HEK293 (cell line): ENCODE measurements around the gene EIF4G3.
"Not testable (repeated sequence)": the region's sequence is repeated elsewhere in the genome, so short reads cannot be mapped to it uniquely, and the experiment has no call there.

ENCODE experiments used
- CTCF ChIA-PET: fragments of 350-600 bp; formaldehyde crosslinking; extraction: SDS; loops from one replicate; lab custom pipeline; 2021; ENCODE audit warnings: antibody characterized with exemption; lab: Yijun Ruan, JAX
- POLR2A ChIA-PET: fragments of 300-600 bp; formaldehyde crosslinking; extraction: SDS; loops from one replicate; lab custom pipeline; 2020; ENCODE audit warnings: antibody characterized with exemption, inconsistent platforms; lab: Yijun Ruan, JAX
- H3K27ac ChIP-seq: fragments of 200-500 bp; sonication (Bioruptor generic); 2 replicates; pipeline ENCODE4 v1.5.1; 2014; ENCODE audit warnings: low read depth, low read length, control low read depth, inconsistent platforms; ENCODE audit errors: extremely low read depth
- H3K36me3 ChIP-seq, 2 experiments: fragments of 200-500 bp in 1 of 2; sonication (Bioruptor generic) in 1 of 2; 1 replicate in 1 of 2; 2 replicates in 1 of 2; pipeline ENCODE4 v1.5.1; 2014 to 2017; ENCODE audit warnings: inconsistent platforms in 2 of 2, low read length in 2 of 2; ENCODE audit not compliant: control insufficient read depth in 2 of 2, insufficient read depth in 1 of 2
- H3K4me1 ChIP-seq: fragments of 200-500 bp; sonication (Bioruptor generic); 2 replicates; pipeline ENCODE4 v1.5.1; 2014; ENCODE audit warnings: mild to moderate bottlenecking, low read length, inconsistent platforms; ENCODE audit not compliant: control insufficient read depth, insufficient read depth
- H3K4me3 ChIP-seq: 2 replicates; pipeline ENCODE4 v1.5.1; 2011; ENCODE audit warnings: low read depth, mild to moderate bottlenecking, control low read depth, low read length, moderate library complexity
- H3K9me3 ChIP-seq: fragments of 200-500 bp; sonication (Bioruptor generic); 2 replicates; pipeline ENCODE4 v1.5.1; 2014; ENCODE audit warnings: low read depth, low read length, inconsistent platforms; ENCODE audit not compliant: control insufficient read depth, insufficient read depth
- BCL11A ChIP-seq: fragments of 450-650 bp; formaldehyde crosslinking; IDR thresholded peaks from 2 replicates; pipeline ENCODE4 v1.5.1; 2016; ENCODE audit warnings: low read depth, missing biosample characterization, missing genetic modification characterization
- EGR2 ChIP-seq: fragments of 450-650 bp; formaldehyde crosslinking; IDR thresholded peaks from 2 replicates; pipeline ENCODE4 v1.5.1; 2016; ENCODE audit warnings: low read depth, missing biosample characterization, missing genetic modification characterization
- GFI1B ChIP-seq: fragments of 450-650 bp; formaldehyde crosslinking; IDR thresholded peaks from 2 replicates; pipeline ENCODE4 v1.5.1; 2016; ENCODE audit warnings: missing biosample characterization, missing genetic modification characterization
- MEIS1 ChIP-seq: sonication (generic); formaldehyde crosslinking; IDR thresholded peaks from 2 replicates; pipeline ENCODE4 v1.8.1; 2022; ENCODE audit warnings: missing genetic modification reagents, mild to moderate bottlenecking, borderline replicate concordance
- MYNN ChIP-seq: fragments of 450-650 bp; formaldehyde crosslinking; IDR thresholded peaks from 2 replicates; pipeline ENCODE4 v1.5.1; 2016; ENCODE audit warnings: missing biosample characterization, missing genetic modification characterization, borderline replicate concordance
- PRDM1 ChIP-seq: fragments of 450-650 bp; formaldehyde crosslinking; IDR thresholded peaks from 2 replicates; pipeline ENCODE4; 2016; ENCODE audit warnings: missing biosample characterization, missing genetic modification characterization
- TRIM28 ChIP-seq: IDR thresholded peaks from 2 replicates; pipeline ENCODE4 v1.6.1; 2011; ENCODE audit warnings: low read length, control low read depth, borderline replicate concordance
- ZBTB1 ChIP-seq: fragments of 450-650 bp; formaldehyde crosslinking; IDR thresholded peaks from 2 replicates; pipeline ENCODE4 v1.5.1; 2016; ENCODE audit warnings: missing biosample characterization, missing genetic modification characterization
- ZIC2 ChIP-seq: fragments of 450-650 bp; formaldehyde crosslinking; IDR thresholded peaks from 2 replicates; pipeline ENCODE4 v1.5.1; 2016; ENCODE audit warnings: missing biosample characterization, missing genetic modification characterization
- ZNF157 ChIP-seq: fragments of 450-650 bp; formaldehyde crosslinking; IDR thresholded peaks from 2 replicates; pipeline ENCODE4 v1.5.1; 2016; ENCODE audit warnings: missing biosample characterization, missing genetic modification characterization
- ZNF184 ChIP-seq: fragments of 450-650 bp; IDR thresholded peaks from 2 replicates; pipeline ENCODE4 v1.5.1; 2018; ENCODE audit warnings: missing biosample characterization, mild to moderate bottlenecking, missing genetic modification characterization
- ZNF350 ChIP-seq: fragments of 450-650 bp; formaldehyde crosslinking; IDR thresholded peaks from 2 replicates; pipeline ENCODE4 v1.5.0; 2017; ENCODE audit warnings: missing biosample characterization, mild to moderate bottlenecking, missing genetic modification characterization
- ZNF394 ChIP-seq: fragments of 450-650 bp; formaldehyde crosslinking; IDR thresholded peaks from 2 replicates; pipeline ENCODE4 v1.5.1; 2016; ENCODE audit warnings: missing biosample characterization, missing genetic modification characterization, mild to moderate bottlenecking, moderate library complexity, borderline replicate concordance
- ZNF416 ChIP-seq: fragments of 450-650 bp; formaldehyde crosslinking; IDR thresholded peaks from 2 replicates; pipeline ENCODE4 v1.5.1; 2016; ENCODE audit warnings: missing biosample characterization, missing genetic modification characterization
- ZNF585B ChIP-seq: fragments of 450-650 bp; formaldehyde crosslinking; IDR thresholded peaks from 2 replicates; pipeline ENCODE4 v1.5.1; 2016; ENCODE audit warnings: missing biosample characterization, missing genetic modification characterization
- ZNF654 ChIP-seq: fragments of 450-650 bp; formaldehyde crosslinking; IDR thresholded peaks from 2 replicates; pipeline ENCODE4 v1.5.1; 2016; ENCODE audit warnings: low read depth, missing biosample characterization, missing genetic modification characterization
- ZNF707 ChIP-seq: fragments of 450-650 bp; formaldehyde crosslinking; IDR thresholded peaks from 2 replicates; pipeline ENCODE4 v1.5.1; 2016; ENCODE audit warnings: missing biosample characterization, missing genetic modification characterization
- TF ChIP-seq, protein P1 (sequence below): fragments of 450-650 bp; formaldehyde crosslinking; IDR thresholded peaks from 2 replicates; pipeline ENCODE4 v1.5.1; 2016; ENCODE audit warnings: missing biosample characterization, missing genetic modification characterization
- TF ChIP-seq, protein P2 (sequence below): sonication (generic); formaldehyde crosslinking; IDR thresholded peaks from 2 replicates; pipeline ENCODE4 v1.8.1; 2022; ENCODE audit warnings: mild to moderate bottlenecking, moderate library complexity, missing genetic modification reagents
- TF ChIP-seq, protein P3 (sequence below): IDR thresholded peaks from 2 replicates; pipeline ENCODE4 v1.6.1; 2011; ENCODE audit warnings: mild to moderate bottlenecking, low read depth, low read length, borderline replicate concordance
- TF ChIP-seq, protein P4 (sequence below): fragments of 450-650 bp; formaldehyde crosslinking; IDR thresholded peaks from 2 replicates; pipeline ENCODE4 v1.5.1; 2016; ENCODE audit warnings: missing biosample characterization, missing genetic modification characterization

EIF4G3 gene

DNA sequence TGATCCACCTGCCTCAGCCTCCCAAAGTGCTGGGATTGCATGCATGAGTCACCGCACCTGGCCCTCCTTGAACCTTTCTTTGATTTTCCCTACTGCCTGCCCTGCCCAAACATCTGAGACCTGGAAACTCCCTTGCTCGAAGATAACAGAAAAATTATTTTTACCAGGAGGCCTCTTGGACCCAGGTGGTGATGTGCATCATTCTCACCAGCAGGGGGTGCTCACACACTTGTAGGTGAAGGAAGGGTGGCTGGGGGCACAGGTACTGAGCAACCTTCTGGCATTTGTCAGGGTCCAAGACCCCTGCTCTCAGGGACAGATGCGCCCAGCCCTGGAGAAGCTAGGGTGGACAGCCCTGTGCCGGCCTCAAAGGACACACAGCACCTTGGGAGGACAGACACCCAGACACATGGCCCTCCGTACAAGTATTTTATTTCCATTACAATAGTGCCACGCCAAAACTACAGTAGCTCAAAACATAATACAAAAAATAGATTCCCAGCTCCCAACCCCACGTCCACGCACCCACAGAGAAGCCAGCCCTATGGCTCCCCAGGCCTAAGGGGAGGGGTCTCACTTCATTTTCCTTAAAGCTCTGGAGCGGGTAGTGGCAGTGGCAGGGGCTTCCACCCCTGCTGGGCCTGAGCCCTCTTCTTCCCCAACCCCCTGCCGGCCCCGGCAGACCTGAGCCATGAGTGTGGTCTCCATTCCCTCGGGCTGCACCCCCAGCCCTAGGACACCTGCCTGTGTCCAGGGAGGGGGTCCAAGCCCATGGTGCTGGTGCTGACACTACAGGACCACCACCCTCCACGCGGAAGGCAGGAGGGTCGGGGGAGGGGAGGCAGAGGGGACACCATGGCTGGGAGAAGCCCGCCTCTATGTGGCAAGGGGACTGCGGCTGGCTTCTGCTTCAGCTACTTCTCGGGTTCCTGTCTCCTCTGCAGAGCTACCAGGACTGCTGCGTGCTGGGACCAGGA is 40.4 kb upstream of the EIF4G3 start:
- POLR2A ChIA-PET: no interaction called here
- H3K9me3 ChIP-seq: no peaks in the 10 kb centered on the region
- no peak overlapping the region for H3K27ac ChIP-seq
- peaks cover 0 to 36% of the 10 kb centered on the region in 2 experiments; a peak in 2 of 3 replicates for H3K36me3 ChIP-seq
- TF ChIP-seq, protein P1, sequence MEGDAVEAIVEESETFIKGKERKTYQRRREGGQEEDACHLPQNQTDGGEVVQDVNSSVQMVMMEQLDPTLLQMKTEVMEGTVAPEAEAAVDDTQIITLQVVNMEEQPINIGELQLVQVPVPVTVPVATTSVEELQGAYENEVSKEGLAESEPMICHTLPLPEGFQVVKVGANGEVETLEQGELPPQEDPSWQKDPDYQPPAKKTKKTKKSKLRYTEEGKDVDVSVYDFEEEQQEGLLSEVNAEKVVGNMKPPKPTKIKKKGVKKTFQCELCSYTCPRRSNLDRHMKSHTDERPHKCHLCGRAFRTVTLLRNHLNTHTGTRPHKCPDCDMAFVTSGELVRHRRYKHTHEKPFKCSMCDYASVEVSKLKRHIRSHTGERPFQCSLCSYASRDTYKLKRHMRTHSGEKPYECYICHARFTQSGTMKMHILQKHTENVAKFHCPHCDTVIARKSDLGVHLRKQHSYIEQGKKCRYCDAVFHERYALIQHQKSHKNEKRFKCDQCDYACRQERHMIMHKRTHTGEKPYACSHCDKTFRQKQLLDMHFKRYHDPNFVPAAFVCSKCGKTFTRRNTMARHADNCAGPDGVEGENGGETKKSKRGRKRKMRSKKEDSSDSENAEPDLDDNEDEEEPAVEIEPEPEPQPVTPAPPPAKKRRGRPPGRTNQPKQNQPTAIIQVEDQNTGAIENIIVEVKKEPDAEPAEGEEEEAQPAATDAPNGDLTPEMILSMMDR (tag by site-specific recombination): peak; percentile 36; the same call in 1 of the 2 replicates
- TF ChIP-seq BCL11A (tag by site-specific recombination) (no peak), ZIC2 (tag by site-specific recombination) (peak; percentile 39; the same call in 1 of the 2 replicates), ZNF654 (tag by site-specific recombination) (peak; percentile 55), MYNN (tag by site-specific recombination) (no peak)
- TF ChIP-seq, protein P2, sequence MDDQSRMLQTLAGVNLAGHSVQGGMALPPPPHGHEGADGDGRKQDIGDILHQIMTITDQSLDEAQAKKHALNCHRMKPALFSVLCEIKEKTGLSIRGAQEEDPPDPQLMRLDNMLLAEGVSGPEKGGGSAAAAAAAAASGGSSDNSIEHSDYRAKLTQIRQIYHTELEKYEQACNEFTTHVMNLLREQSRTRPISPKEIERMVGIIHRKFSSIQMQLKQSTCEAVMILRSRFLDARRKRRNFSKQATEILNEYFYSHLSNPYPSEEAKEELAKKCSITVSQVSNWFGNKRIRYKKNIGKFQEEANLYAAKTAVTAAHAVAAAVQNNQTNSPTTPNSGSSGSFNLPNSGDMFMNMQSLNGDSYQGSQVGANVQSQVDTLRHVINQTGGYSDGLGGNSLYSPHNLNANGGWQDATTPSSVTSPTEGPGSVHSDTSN: no peak
- CTCF ChIA-PET: interaction anchor here (0.5 to 6.9 kb wide), 45 partner anchors 8 to 1455 kb away, joined by 3 to 56 read pairs (median 4); partner anchors contain the start of gene NBPF3
- H3K4me1 ChIP-seq: no peaks in the 10 kb centered on the region
- no peak overlapping the region for H3K4me3 ChIP-seq

DNA sequence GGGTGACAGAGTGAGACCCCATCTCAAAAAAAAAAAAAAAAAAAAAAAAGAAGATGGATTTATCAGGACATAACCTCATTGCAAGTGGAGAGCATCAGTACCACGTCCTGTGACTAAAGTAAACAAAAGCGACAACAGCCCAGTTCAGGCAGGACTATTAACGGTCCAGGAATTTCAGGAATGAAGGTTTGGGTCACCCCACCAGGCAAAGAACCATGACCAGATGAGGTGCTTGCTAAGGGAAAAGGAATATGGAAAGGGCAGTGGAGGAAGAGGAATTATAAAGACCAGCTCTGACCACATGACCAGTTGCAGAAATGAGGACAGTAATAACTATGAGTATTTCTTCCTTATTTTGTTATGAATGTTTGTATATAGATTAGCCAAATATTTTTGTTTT is 35.4 kb upstream of the EIF4G3 start:
- POLR2A ChIA-PET: no interaction called here
- Histone ChIP-seq H3K36me3 (no peaks in the 10 kb centered on the region), H3K9me3 (no peaks in the 10 kb centered on the region), H3K27ac (no peak overlapping the region), H3K4me3 (no peak overlapping the region), H3K4me1 (no peaks in the 10 kb centered on the region)
- TF ChIP-seq ZNF394 (tag by site-specific recombination) (no peak), MEIS1 (CRISPR knock-in tag) (no peak), PRDM1 (no peak), ZNF707 (tag by site-specific recombination) (no peak), TRIM28 (no peak), ZNF184 (tag by site-specific recombination) (no peak), ZNF157 (tag by site-specific recombination) (no peak), ZNF350 (tag by site-specific recombination) (no peak), ZNF416 (tag by site-specific recombination) (no peak), ZNF585B (tag by site-specific recombination) (no peak), ZBTB1 (no peak), GFI1B (tag by site-specific recombination) (no peak), EGR2 (tag by site-specific recombination) (no peak)
- TF ChIP-seq, protein P3, sequence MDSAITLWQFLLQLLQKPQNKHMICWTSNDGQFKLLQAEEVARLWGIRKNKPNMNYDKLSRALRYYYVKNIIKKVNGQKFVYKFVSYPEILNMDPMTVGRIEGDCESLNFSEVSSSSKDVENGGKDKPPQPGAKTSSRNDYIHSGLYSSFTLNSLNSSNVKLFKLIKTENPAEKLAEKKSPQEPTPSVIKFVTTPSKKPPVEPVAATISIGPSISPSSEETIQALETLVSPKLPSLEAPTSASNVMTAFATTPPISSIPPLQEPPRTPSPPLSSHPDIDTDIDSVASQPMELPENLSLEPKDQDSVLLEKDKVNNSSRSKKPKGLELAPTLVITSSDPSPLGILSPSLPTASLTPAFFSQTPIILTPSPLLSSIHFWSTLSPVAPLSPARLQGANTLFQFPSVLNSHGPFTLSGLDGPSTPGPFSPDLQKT: no peak
- TF ChIP-seq, protein P4, sequence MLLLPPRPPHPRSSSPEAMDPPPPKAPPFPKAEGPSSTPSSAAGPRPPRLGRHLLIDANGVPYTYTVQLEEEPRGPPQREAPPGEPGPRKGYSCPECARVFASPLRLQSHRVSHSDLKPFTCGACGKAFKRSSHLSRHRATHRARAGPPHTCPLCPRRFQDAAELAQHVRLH (tag by site-specific recombination): no peak
- CTCF ChIA-PET: interaction anchor here (0.8 to 6.9 kb wide), 3 partner anchors 9 to 382 kb away, joined by 3 to 41 read pairs (median 3); no protein-coding TSS in a partner anchor

DNA sequence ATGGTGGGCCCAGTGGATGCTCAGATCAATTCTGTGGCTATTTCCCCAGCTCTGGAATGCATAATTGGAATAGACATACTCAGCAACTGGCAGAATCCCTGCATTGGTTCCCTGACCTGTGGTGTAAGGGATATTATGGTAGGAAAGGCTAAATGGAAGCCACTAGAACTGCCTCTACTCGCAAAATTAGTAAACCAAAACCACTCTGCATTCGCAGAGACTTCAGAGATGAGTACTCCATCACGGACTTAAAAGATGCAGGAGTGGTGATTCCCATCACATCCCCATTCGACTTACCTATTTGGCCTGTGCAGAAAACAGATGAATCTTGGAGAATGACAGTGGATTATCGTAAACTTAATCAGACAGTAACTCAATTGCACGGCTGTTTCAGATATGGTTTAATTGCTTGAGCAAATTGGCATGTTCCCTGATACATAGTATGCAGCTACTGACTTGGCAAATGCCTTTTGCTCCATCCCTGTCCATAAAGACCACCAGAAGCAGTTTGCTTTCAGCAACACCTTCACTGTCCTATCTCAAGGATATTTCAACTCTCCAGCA is 31.5 kb upstream of the EIF4G3 start:
- H3K9me3 ChIP-seq, POLR2A ChIA-PET, H3K4me1 ChIP-seq, H3K36me3 ChIP-seq, H3K27ac ChIP-seq, H3K4me3 ChIP-seq: not testable (repeated sequence)
- CTCF ChIA-PET: interaction anchor here (0.7 to 0.9 kb wide), 2 partner anchors 10 to 196 kb away, joined by 3 read pairs; no protein-coding TSS in a partner anchor
